ENCODE measurements around the gene MRPL12.
A peak's percentile ranks its signal among the peaks of the same experiment; 100 is the strongest.

The MRPL12 gene

DNA sequence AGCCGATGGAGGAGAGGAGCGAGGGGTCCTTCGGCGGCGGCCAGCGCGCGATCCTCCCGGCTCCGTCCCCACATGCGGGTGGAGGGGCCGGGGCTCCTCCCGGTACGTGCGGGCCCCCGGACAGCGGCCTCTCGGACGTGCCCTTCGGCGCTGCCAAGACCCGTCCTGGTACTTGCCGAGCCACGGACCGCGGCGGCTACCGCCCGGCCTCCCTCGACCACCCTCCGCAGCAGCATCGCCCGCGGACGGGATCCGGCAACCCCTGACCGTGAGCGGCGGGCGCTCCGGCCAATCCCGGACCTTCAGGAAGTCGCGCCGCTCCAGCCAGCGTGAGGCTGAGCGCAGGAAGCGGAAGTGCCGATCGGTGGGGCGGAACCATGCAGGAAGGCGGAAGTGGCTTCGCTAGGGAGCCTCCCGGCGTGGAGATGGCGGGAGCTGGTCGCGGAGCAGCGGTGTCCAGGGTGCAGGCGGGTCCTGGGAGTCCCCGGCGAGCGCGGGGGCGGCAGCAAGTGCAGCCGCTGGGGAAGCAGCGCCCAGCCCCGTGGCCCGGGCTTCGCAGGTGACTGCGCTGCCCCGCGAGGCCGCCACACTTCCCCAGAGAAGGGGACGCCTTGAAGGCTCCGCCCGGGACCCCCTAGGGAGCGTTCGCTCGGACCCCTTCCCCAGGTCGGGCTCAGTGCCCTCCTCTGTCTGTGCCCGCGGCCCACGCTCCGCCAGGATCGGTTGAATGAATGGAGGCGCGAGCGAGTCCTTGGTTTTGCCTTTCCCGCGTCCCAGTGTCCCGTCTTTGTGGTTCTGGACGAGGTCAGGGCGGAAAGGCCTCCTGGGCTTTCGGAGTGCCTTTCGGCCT is 36.6 kb upstream of the MRPL12 start, which contains the start of the genes CCDC137 and OXLD1 (continued):
- TF ChIP-seq YY2 (tag by site-specific recombination; IDR thresholded peaks at IDR 0.05) (peak; percentile 92), MYNN (tag by site-specific recombination; IDR thresholded peaks at IDR 0.05; ENCODE audit: borderline replicate concordance) (no peak), ZNF24 (tag by site-specific recombination; IDR thresholded peaks at IDR 0.05) (no peak), GLIS2 (tag by site-specific recombination; IDR thresholded peaks at IDR 0.05) (peak; percentile 100), ZBTB7A (tag by site-specific recombination; IDR thresholded peaks at IDR 0.05; ENCODE audit: low read depth) (peak; percentile 74; the same call in 1 of the 2 replicates), SCRT2 (tag by site-specific recombination; IDR thresholded peaks at IDR 0.05) (no peak), ZNF146 (tag by site-specific recombination; IDR thresholded peaks at IDR 0.05) (0 out of 2 replicates have a peak, but pooled peaks have one; percentile 6), ZNF626 (tag by site-specific recombination; IDR thresholded peaks at IDR 0.05) (no peak), ZNF335 (tag by site-specific recombination; conservative IDR thresholded peaks at IDR 0.05) (peak; percentile 98), ZNF677 (tag by site-specific recombination; IDR thresholded peaks at IDR 0.05) (peak; percentile 6; the same call in 1 of the 2 replicates), ZNF610 (tag by site-specific recombination; IDR thresholded peaks at IDR 0.05; ENCODE audit: borderline replicate concordance) (0 out of 2 replicates have a peak, but pooled peaks have one; percentile 12), ZNF133 (tag by site-specific recombination; IDR thresholded peaks at IDR 0.05) (no peak), ZNF837 (tag by site-specific recombination; IDR thresholded peaks at IDR 0.05) (no peak), ZNF843 (tag by site-specific recombination; IDR thresholded peaks at IDR 0.05) (no peak)
- TF ChIP-seq, protein P1, sequence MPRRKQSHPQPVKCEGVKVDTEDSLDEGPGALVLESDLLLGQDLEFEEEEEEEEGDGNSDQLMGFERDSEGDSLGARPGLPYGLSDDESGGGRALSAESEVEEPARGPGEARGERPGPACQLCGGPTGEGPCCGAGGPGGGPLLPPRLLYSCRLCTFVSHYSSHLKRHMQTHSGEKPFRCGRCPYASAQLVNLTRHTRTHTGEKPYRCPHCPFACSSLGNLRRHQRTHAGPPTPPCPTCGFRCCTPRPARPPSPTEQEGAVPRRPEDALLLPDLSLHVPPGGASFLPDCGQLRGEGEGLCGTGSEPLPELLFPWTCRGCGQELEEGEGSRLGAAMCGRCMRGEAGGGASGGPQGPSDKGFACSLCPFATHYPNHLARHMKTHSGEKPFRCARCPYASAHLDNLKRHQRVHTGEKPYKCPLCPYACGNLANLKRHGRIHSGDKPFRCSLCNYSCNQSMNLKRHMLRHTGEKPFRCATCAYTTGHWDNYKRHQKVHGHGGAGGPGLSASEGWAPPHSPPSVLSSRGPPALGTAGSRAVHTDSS (tag by site-specific recombination; IDR thresholded peaks at IDR 0.05): no peak
- TF ChIP-seq, protein P2, sequence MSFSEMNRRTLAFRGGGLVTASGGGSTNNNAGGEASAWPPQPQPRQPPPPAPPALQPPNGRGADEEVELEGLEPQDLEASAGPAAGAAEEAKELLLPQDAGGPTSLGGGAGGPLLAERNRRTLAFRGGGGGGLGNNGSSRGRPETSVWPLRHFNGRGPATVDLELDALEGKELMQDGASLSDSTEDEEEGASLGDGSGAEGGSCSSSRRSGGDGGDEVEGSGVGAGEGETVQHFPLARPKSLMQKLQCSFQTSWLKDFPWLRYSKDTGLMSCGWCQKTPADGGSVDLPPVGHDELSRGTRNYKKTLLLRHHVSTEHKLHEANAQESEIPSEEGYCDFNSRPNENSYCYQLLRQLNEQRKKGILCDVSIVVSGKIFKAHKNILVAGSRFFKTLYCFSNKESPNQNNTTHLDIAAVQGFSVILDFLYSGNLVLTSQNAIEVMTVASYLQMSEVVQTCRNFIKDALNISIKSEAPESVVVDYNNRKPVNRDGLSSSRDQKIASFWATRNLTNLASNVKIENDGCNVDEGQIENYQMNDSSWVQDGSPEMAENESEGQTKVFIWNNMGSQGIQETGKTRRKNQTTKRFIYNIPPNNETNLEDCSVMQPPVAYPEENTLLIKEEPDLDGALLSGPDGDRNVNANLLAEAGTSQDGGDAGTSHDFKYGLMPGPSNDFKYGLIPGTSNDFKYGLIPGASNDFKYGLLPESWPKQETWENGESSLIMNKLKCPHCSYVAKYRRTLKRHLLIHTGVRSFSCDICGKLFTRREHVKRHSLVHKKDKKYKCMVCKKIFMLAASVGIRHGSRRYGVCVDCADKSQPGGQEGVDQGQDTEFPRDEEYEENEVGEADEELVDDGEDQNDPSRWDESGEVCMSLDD (tag by site-specific recombination; IDR thresholded peaks at IDR 0.05): peak; percentile 37; the same call in 1 of the 2 replicates
- TF ChIP-seq, protein P3, sequence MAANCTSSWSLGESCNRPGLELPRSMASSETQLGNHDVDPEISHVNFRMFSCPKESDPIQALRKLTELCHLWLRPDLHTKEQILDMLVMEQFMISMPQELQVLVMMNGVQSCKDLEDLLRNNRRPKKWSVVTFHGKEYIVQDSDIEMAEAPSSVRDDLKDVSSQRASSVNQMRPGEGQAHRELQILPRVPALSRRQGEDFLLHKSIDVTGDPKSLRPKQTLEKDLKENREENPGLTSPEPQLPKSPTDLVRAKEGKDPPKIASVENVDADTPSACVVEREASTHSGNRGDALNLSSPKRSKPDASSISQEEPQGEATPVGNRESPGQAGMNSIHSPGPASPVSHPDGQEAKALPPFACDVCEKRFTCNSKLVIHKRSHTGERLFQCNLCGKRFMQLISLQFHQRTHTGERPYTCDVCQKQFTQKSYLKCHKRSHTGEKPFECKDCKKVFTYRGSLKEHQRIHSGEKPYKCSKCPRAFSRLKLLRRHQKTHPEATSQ (tag by site-specific recombination; IDR thresholded peaks at IDR 0.05): no peak
- TF ChIP-seq, protein P4, sequence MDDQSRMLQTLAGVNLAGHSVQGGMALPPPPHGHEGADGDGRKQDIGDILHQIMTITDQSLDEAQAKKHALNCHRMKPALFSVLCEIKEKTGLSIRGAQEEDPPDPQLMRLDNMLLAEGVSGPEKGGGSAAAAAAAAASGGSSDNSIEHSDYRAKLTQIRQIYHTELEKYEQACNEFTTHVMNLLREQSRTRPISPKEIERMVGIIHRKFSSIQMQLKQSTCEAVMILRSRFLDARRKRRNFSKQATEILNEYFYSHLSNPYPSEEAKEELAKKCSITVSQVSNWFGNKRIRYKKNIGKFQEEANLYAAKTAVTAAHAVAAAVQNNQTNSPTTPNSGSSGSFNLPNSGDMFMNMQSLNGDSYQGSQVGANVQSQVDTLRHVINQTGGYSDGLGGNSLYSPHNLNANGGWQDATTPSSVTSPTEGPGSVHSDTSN (CRISPR knock-in tag; IDR thresholded peaks at IDR 0.05): peak; percentile 100
- TF ChIP-seq, protein P5, sequence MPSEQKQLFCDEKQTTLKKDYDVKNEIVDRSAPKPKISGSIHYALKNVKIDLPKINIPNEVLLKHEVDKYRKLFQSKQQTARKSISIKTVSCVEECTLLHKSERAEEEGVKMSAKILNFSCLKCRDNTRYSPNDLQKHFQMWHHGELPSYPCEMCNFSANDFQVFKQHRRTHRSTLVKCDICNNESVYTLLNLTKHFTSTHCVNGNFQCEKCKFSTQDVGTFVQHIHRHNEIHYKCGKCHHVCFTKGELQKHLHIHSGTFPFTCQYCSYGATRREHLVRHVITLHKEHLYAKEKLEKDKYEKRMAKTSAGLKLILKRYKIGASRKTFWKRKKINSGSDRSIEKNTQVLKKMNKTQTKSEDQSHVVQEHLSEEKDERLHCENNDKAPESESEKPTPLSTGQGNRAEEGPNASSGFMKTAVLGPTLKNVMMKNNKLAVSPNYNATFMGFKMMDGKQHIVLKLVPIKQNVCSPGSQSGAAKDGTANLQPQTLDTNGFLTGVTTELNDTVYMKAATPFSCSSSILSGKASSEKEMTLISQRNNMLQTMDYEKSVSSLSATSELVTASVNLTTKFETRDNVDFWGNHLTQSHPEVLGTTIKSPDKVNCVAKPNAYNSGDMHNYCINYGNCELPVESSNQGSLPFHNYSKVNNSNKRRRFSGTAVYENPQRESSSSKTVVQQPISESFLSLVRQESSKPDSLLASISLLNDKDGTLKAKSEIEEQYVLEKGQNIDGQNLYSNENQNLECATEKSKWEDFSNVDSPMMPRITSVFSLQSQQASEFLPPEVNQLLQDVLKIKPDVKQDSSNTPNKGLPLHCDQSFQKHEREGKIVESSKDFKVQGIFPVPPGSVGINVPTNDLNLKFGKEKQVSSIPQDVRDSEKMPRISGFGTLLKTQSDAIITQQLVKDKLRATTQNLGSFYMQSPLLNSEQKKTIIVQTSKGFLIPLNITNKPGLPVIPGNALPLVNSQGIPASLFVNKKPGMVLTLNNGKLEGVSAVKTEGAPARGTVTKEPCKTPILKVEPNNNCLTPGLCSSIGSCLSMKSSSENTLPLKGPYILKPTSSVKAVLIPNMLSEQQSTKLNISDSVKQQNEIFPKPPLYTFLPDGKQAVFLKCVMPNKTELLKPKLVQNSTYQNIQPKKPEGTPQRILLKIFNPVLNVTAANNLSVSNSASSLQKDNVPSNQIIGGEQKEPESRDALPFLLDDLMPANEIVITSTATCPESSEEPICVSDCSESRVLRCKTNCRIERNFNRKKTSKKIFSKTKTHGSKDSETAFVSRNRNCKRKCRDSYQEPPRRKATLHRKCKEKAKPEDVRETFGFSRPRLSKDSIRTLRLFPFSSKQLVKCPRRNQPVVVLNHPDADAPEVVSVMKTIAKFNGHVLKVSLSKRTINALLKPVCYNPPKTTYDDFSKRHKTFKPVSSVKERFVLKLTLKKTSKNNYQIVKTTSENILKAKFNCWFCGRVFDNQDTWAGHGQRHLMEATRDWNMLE (tag by site-specific recombination; conservative IDR thresholded peaks at IDR 0.05; ENCODE audit: low read depth): 0 out of 2 replicates have a peak, but pooled peaks have one; percentile 57
- TF ChIP-seq, protein P6, sequence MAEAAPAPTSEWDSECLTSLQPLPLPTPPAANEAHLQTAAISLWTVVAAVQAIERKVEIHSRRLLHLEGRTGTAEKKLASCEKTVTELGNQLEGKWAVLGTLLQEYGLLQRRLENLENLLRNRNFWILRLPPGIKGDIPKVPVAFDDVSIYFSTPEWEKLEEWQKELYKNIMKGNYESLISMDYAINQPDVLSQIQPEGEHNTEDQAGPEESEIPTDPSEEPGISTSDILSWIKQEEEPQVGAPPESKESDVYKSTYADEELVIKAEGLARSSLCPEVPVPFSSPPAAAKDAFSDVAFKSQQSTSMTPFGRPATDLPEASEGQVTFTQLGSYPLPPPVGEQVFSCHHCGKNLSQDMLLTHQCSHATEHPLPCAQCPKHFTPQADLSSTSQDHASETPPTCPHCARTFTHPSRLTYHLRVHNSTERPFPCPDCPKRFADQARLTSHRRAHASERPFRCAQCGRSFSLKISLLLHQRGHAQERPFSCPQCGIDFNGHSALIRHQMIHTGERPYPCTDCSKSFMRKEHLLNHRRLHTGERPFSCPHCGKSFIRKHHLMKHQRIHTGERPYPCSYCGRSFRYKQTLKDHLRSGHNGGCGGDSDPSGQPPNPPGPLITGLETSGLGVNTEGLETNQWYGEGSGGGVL (tag by site-specific recombination; IDR thresholded peaks at IDR 0.05): no peak
- TF ChIP-seq, protein P7, sequence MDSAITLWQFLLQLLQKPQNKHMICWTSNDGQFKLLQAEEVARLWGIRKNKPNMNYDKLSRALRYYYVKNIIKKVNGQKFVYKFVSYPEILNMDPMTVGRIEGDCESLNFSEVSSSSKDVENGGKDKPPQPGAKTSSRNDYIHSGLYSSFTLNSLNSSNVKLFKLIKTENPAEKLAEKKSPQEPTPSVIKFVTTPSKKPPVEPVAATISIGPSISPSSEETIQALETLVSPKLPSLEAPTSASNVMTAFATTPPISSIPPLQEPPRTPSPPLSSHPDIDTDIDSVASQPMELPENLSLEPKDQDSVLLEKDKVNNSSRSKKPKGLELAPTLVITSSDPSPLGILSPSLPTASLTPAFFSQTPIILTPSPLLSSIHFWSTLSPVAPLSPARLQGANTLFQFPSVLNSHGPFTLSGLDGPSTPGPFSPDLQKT (IDR thresholded peaks at IDR 0.05; ENCODE audit: borderline replicate concordance, low read depth, low read length): peak; percentile 85; the same call in 1 of the 2 replicates
- TF ChIP-seq, protein P8, sequence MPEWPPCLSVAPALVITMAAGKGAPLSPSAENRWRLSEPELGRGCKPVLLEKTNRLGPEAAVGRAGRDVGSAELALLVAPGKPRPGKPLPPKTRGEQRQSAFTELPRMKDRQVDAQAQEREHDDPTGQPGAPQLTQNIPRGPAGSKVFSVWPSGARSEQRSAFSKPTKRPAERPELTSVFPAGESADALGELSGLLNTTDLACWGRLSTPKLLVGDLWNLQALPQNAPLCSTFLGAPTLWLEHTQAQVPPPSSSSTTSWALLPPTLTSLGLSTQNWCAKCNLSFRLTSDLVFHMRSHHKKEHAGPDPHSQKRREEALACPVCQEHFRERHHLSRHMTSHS (tag by site-specific recombination; IDR thresholded peaks at IDR 0.05): no peak

Data from HEK293 (cell line).